Measurements from ENCODE around the gene HPSE2. TPM values are rescaled to one million over a fixed set of nuclear protein-coding genes. Genes with fewer than 3 reads are reported as not detected.

HPSE2 gene
- total RNA-seq, 1 experiment from 2014 or later, result not detected

- POLR2A ChIA-PET, result no interaction called here
- no peak overlapping the region for H3K27ac Mint-ChIP-seq (ENCODE audit: unreplicated experiment)
Observed at GRCh38 chr10:98638920-98639319, 596.7 kb downstream of the HPSE2 start.

GRCh38 chr10:98636921-98637329 lies 598.7 kb downstream of the HPSE2 start:
- H3K36me3 ChIP-seq (ENCODE audit: control insufficient read depth, insufficient read depth, low read length), result no peaks in the 10 kb centered on the region
- Mint-ChIP-seq H3K4me1 (ENCODE audit: low read depth, unreplicated experiment) (no peaks in the 10 kb centered on the region), H3K27me3 (ENCODE audit: insufficient read depth, unreplicated experiment) (peaks cover 3% of the 10 kb centered on the region), H3K4me3 (ENCODE audit: unreplicated experiment) (no peak overlapping the region), H3K9me3 (ENCODE audit: unreplicated experiment) (no peaks in the 10 kb centered on the region), H3K36me3 (ENCODE audit: insufficient read depth, unreplicated experiment) (no peaks in the 10 kb centered on the region), H3K27ac (ENCODE audit: unreplicated experiment) (no peak overlapping the region)
- no peaks in the 10 kb centered on the region for H3K27me3 ChIP-seq (replicated peaks; ENCODE audit: control insufficient read depth, insufficient read depth, low read length)
- DNase-seq, result no peak
- no peak overlapping the region for H3K4me3 ChIP-seq (ENCODE audit: low read depth, low read length)
- CTCF ChIA-PET, result no interaction called here
- intact Hi-C loops (cut with micrococcal nuclease; ENCODE audit: unreplicated experiment), result no loop called here
- H3K4me1 ChIP-seq, result no peaks in the 10 kb centered on the region
- no peak for TF ChIP-seq CTCF (IDR thresholded peaks at IDR 0.05; ENCODE audit: insufficient read depth in 1 of 2, low read depth in 1 of 2, low read length in 1 of 2, severe bottlenecking in 1 of 2, unreplicated experiment in 1 of 2)
- POLR2A ChIA-PET, result no interaction called here
- no peaks in the 10 kb centered on the region for H3K9me3 ChIP-seq
- no TSS peak for BruUV-seq (replicated peaks)

More at GRCh38 chr10:98638920-98639319, 596.7 kb downstream of the HPSE2 start:
- no peaks in the 10 kb centered on the region for H3K27me3 ChIP-seq (replicated peaks; ENCODE audit: control insufficient read depth, insufficient read depth, low read length)
- TF ChIP-seq CTCF (IDR thresholded peaks at IDR 0.05; ENCODE audit: insufficient read depth in 1 of 2, low read depth in 1 of 2, low read length in 1 of 2, severe bottlenecking in 1 of 2, unreplicated experiment in 1 of 2), result no peak
- DNase-seq, result no peak
- no peaks in the 10 kb centered on the region for H3K36me3 ChIP-seq (ENCODE audit: control insufficient read depth, insufficient read depth, low read length)
- H3K4me1 Mint-ChIP-seq (ENCODE audit: low read depth, unreplicated experiment), result no peaks in the 10 kb centered on the region
- H3K27me3 Mint-ChIP-seq (ENCODE audit: insufficient read depth, unreplicated experiment), result peaks cover 3% of the 10 kb centered on the region
- CTCF ChIA-PET, result no interaction called here
- H3K4me1 ChIP-seq, result no peaks in the 10 kb centered on the region
- H3K4me3 Mint-ChIP-seq (ENCODE audit: unreplicated experiment), result no peak overlapping the region
- H3K36me3 Mint-ChIP-seq (ENCODE audit: insufficient read depth, unreplicated experiment), result no peaks in the 10 kb centered on the region
- intact Hi-C loops (cut with micrococcal nuclease; ENCODE audit: unreplicated experiment), result no loop called here
- BruUV-seq (replicated peaks), result no TSS peak
- no peak overlapping the region for H3K4me3 ChIP-seq (ENCODE audit: low read depth, low read length)
- no peaks in the 10 kb centered on the region for H3K9me3 ChIP-seq
- H3K9me3 Mint-ChIP-seq (ENCODE audit: unreplicated experiment), result no peaks in the 10 kb centered on the region

GRCh38 chr10:98632456-98633150 lies 603.0 kb downstream of the HPSE2 start:
- Mint-ChIP-seq H3K9me3 (ENCODE audit: unreplicated experiment) (no peaks in the 10 kb centered on the region), H3K4me3 (ENCODE audit: unreplicated experiment) (no peak overlapping the region), H3K27me3 (ENCODE audit: insufficient read depth, unreplicated experiment) (peaks cover 3% of the 10 kb centered on the region), H3K27ac (ENCODE audit: unreplicated experiment) (no peak overlapping the region), H3K4me1 (ENCODE audit: low read depth, unreplicated experiment) (no peaks in the 10 kb centered on the region), H3K36me3 (ENCODE audit: insufficient read depth, unreplicated experiment) (no peaks in the 10 kb centered on the region)
- H3K4me1 ChIP-seq, result no peaks in the 10 kb centered on the region
- no TSS peak for BruUV-seq (replicated peaks)
- CTCF ChIA-PET, result no interaction called here
- TF ChIP-seq CTCF (IDR thresholded peaks at IDR 0.05; ENCODE audit: insufficient read depth in 1 of 2, low read depth in 1 of 2, low read length in 1 of 2, severe bottlenecking in 1 of 2, unreplicated experiment in 1 of 2), result no peak
- no peak overlapping the region for H3K4me3 ChIP-seq (ENCODE audit: low read depth, low read length)
- H3K9me3 ChIP-seq, result no peaks in the 10 kb centered on the region
- H3K27me3 ChIP-seq (replicated peaks; ENCODE audit: control insufficient read depth, insufficient read depth, low read length), result no peaks in the 10 kb centered on the region
- POLR2A ChIA-PET, result no interaction called here
- intact Hi-C loops (cut with micrococcal nuclease; ENCODE audit: unreplicated experiment), result no loop called here
- no peaks in the 10 kb centered on the region for H3K36me3 ChIP-seq (ENCODE audit: control insufficient read depth, insufficient read depth, low read length)
- no peak for DNase-seq

All from Caco-2 (cell line).